K562 (cell line): ENCODE measurements around the gene MUSK. TPM values are rescaled to one million over a fixed set of nuclear protein-coding genes. Genes with fewer than 3 reads are reported as not detected.

Experiments
- ATAC-seq: fragments of 200-7000 bp; cut with Tn5 transposase; 3 replicates; pipeline ENCODE4 v1.9.1; 2020; ENCODE audit warnings: moderate library complexity
- BruUV-seq: library from RNA; stranded (reverse); fragments of 400-500 nt; replicated peaks from 2 replicates; lab custom pipeline; 2021; lab: Mats Ljungman, UMichigan
- CTCF ChIA-PET: fragments of 300-600 bp; formaldehyde crosslinking; extraction: SDS; loops from one replicate; lab custom pipeline; 2021; ENCODE audit warnings: low intra/inter-chr PET ratio; lab: Yijun Ruan, JAX
- POLR2A ChIA-PET: fragments of 300-600, 350-650 bp; sonication (Branson Sonifier 250); formaldehyde crosslinking; extraction: SDS; loops from one replicate; lab custom pipeline; 2021; ENCODE audit warnings: antibody characterized with exemption, inconsistent platforms; lab: Yijun Ruan, JAX
- DNase-seq, 4 experiments: peaks; one replicate each; pipeline versions ENCODE4 v3.0.0 to v3.0.0-alpha.2; 2011 to 2018; ENCODE audit warnings: low spot score in 3 of 4, mixed read lengths in 3 of 4; ENCODE audit errors: extremely low read depth in 1 of 4
- FAIRE-seq: peaks from 2 replicates; lab custom pipeline; 2011; peaks lifted over from hg19 to GRCh38; lab: Jason Lieb, UNC
- H2AFZ ChIP-seq: 2 replicates; pipeline ENCODE4 v1.6.0; 2011; ENCODE audit warnings: low read depth, low read length, control low read depth, inconsistent platforms
- H3K27ac ChIP-seq: fragments of 200-600 bp; 3 replicates; pipeline ENCODE4 v1.8.0; 2011; ENCODE audit warnings: low read depth, mild to moderate bottlenecking, control low read depth, inconsistent platforms, low read length, moderate library complexity, mixed read lengths; ENCODE audit errors: extremely low read depth
- H3K27me3 ChIP-seq, 2 experiments: fragments of 300-600 bp in 1 of 2; 2 replicates in 1 of 2; 3 replicates in 1 of 2; pipeline versions ENCODE4 v1.6.0 to v1.8.0; 2011; ENCODE audit warnings: inconsistent platforms in 2 of 2, low read length in 2 of 2, mild to moderate bottlenecking in 1 of 2, mixed read lengths in 1 of 2, moderate library complexity in 1 of 2; ENCODE audit not compliant: control insufficient read depth in 2 of 2, insufficient read depth in 2 of 2
- H3K36me3 ChIP-seq: fragments of 300-600 bp; 3 replicates; pipeline ENCODE4 v1.8.0; 2011; ENCODE audit warnings: mild to moderate bottlenecking, low read length, inconsistent platforms; ENCODE audit not compliant: control insufficient read depth, insufficient read depth
- H3K4me1 ChIP-seq, 2 experiments: fragments of 200-600 bp in 1 of 2; replicated peaks in 1 of 2; 2 replicates in 1 of 2; 3 replicates in 1 of 2; pipeline versions ENCODE4 v1.5.1 to v1.8.0; 2011; ENCODE audit warnings: inconsistent platforms in 2 of 2, low read length in 2 of 2, mild to moderate bottlenecking in 1 of 2, mixed read lengths in 1 of 2, moderate library complexity in 1 of 2; ENCODE audit not compliant: control insufficient read depth in 2 of 2, insufficient read depth in 2 of 2
- H3K4me2 ChIP-seq: 2 replicates; pipeline ENCODE4 v1.6.1; 2011; ENCODE audit warnings: low read length, control low read depth, inconsistent platforms, mixed read lengths; ENCODE audit not compliant: insufficient read depth
- H3K4me3 ChIP-seq: fragments of 200-600 bp; sonication (generic), shearing (Covaris generic); 2 replicates; pipeline ENCODE4 v1.5.1; 2016; ENCODE audit warnings: control low read depth, inconsistent platforms
- H3K79me2 ChIP-seq: fragments of 200-600 bp; 3 replicates; pipeline ENCODE4 v1.8.0; 2011; ENCODE audit warnings: low read length, inconsistent platforms; ENCODE audit not compliant: control insufficient read depth, insufficient read depth
- H3K9ac ChIP-seq, 2 experiments: 2 replicates each; pipeline versions ENCODE4 v1.6.0 to v1.6.1; 2011; ENCODE audit warnings: low read depth in 2 of 2, low read length in 2 of 2, control low read depth in 1 of 2, inconsistent platforms in 1 of 2, mild to moderate bottlenecking in 1 of 2, mixed read lengths in 1 of 2; ENCODE audit not compliant: insufficient read depth in 1 of 2
- H3K9me1 ChIP-seq: one replicate; pipeline ENCODE4 v1.6.0; 2011; ENCODE audit warnings: inconsistent platforms, mild to moderate bottlenecking, low read length, moderate library complexity; ENCODE audit not compliant: control insufficient read depth, insufficient read depth
- H3K9me3 ChIP-seq: replicated peaks from 2 replicates; pipeline ENCODE4 v1.5.1; 2011; ENCODE audit warnings: low read depth, low read length, inconsistent platforms; ENCODE audit not compliant: control insufficient read depth, insufficient read depth
- H4K20me1 ChIP-seq: replicated peaks from 2 replicates; pipeline ENCODE4 v1.6.1; 2011; ENCODE audit warnings: low read length, inconsistent platforms, mixed read lengths; ENCODE audit not compliant: control insufficient read depth, insufficient read depth
- CTBP1 ChIP-seq: fragments of 450-650 bp; IDR thresholded peaks from 2 replicates; pipeline ENCODE4 v1.6.1; 2016; ENCODE audit warnings: borderline replicate concordance
- ELK1 ChIP-seq: sonication (generic); formaldehyde crosslinking; IDR thresholded peaks from 2 replicates; pipeline ENCODE4 v1.8.1; 2022; ENCODE audit warnings: missing genetic modification reagents
- HDAC6 ChIP-seq: IDR thresholded peaks from 2 replicates; pipeline ENCODE4 v1.6.1; 2012; ENCODE audit warnings: low read depth, mild to moderate bottlenecking, control low read depth, inconsistent platforms, low read length, moderate library complexity
- IFI16 ChIP-seq: fragments of 250-450 bp; sonication (Bioruptor Pico); IDR thresholded peaks from 2 replicates; pipeline ENCODE4 v2.1.2; 2022; ENCODE audit warnings: mild to moderate bottlenecking, inconsistent platforms
- JUN ChIP-seq, 2 experiments: sonication (generic) in 1 of 2; formaldehyde crosslinking in 1 of 2; IDR thresholded peaks; 2 replicates each; pipeline versions ENCODE4 v1.6.1 to v1.8.0; 2012 to 2022; ENCODE audit warnings: borderline replicate concordance in 2 of 2, mild to moderate bottlenecking in 2 of 2, improper control_type of control experiment in 1 of 2, low read depth in 1 of 2, low read length in 1 of 2, missing genetic modification reagents in 1 of 2
- MTA1 ChIP-seq: fragments of 450-650 bp; IDR thresholded peaks from 2 replicates; pipeline ENCODE4 v1.6.1; 2017; ENCODE audit warnings: borderline replicate concordance
- MYC ChIP-seq, 2 experiments: fragments of 250-450 bp in 1 of 2; sonication (Bioruptor Pico) in 1 of 2; IDR thresholded peaks; 2 replicates each; pipeline versions ENCODE4 v1.5.1 to v1.6.1; 2012 to 2021; ENCODE audit warnings: low read depth in 2 of 2, borderline replicate concordance in 1 of 2, improper control_type of control experiment in 1 of 2, low read length in 1 of 2, mild to moderate bottlenecking in 1 of 2, moderate library complexity in 1 of 2
- POLR2G ChIP-seq: fragments of 200-400 bp; formaldehyde crosslinking; IDR thresholded peaks from 2 replicates; pipeline ENCODE4 v1.6.1; 2017; ENCODE audit warnings: low read depth, mild to moderate bottlenecking, antibody characterized with exemption, low read length, moderate library complexity
- RCOR1 ChIP-seq, 2 experiments: IDR thresholded peaks; 2 replicates each; pipeline ENCODE4 v1.6.1; 2012; ENCODE audit warnings: low read depth in 2 of 2, low read length in 2 of 2, borderline replicate concordance in 1 of 2, improper control_type of control experiment in 1 of 2
- SMARCA5 ChIP-seq: fragments of 450-650 bp; IDR thresholded peaks from 2 replicates; pipeline ENCODE4 v1.6.1; 2016
- XRCC4 ChIP-seq: IDR thresholded peaks from one replicate; pipeline ENCODE4 v1.6.1; 2011; ENCODE audit not compliant: insufficient read depth, insufficient read length; ENCODE audit errors: extremely low read depth
- ZEB2 ChIP-seq: fragments of 450-650 bp; IDR thresholded peaks from 2 replicates; pipeline ENCODE4 v1.6.1; 2016
- ZNF174 ChIP-seq: fragments of 250-450 bp; sonication (Bioruptor Pico); IDR thresholded peaks from 2 replicates; pipeline ENCODE4 v1.4.0; 2020; ENCODE audit warnings: mild to moderate bottlenecking
- ZNF408 ChIP-seq: fragments of 250-450 bp; sonication (Bioruptor Pico); IDR thresholded peaks from 2 replicates; pipeline ENCODE4 v1.4.0; 2020; ENCODE audit warnings: low read depth, mild to moderate bottlenecking, moderate library complexity
- ZZZ3 ChIP-seq: fragments of 450-650 bp; IDR thresholded peaks from 2 replicates; pipeline ENCODE4 v1.6.1; 2016; ENCODE audit warnings: antibody characterized with exemption, mild to moderate bottlenecking, moderate library complexity
- WGBS: fragments of 100-300 bp; shearing (Covaris generic); methylation state at CpG from one replicate; pipeline ENCODE4 v1.1.6; 2016; ENCODE audit warnings: low coverage, mixed read lengths; ENCODE audit not compliant: insufficient coverage; ENCODE audit errors: missing lambda C conversion rate; 5-methylcytosine and 5-hydroxymethylcytosine counted together
- in situ Hi-C: fragments of 300-500 bp; cut with MboI; formaldehyde crosslinking; loops from 4 replicates; pipeline ENCODE4 v1.15.0; 2018; ENCODE audit warnings: inconsistent platforms, mixed read lengths
- intact Hi-C: fragments of 100-400 bp; cut with micrococcal nuclease; formaldehyde crosslinking; loops from 2 replicates; pipeline ENCODE4 v1.14.2; 2022
- polyA plus RNA-seq, 8 experiments: library from polyadenylated mRNA; depleted of rRNA in 4 of 8; stranded (reverse) in 5 of 8; unstranded in 3 of 8; fragments of >200 nt; fragmentation: Nextera tagmentation in 2 of 8; fragmentation: Illumina TruSeq in 1 of 8; extraction: Ambion mirVana in 2 of 8; extraction: Trizol in 1 of 8; gene quantifications; 2 replicates each; pipeline versions ENCODE4 v1.2.1 to v1.2.3, GENCODE V29; 2011 to 2014; ENCODE audit warnings: inconsistent platforms in 1 of 8, missing spikeins in 1 of 8
- total RNA-seq, 7 experiments: library from RNA; depleted of rRNA in 6 of 7; stranded (reverse); fragments of >200 nt in 6 of 7; fragmentation: Illumina TruSeq in 2 of 7; extraction: Trizol in 2 of 7; gene quantifications; 2 replicates each; pipeline versions ENCODE4 v1.2.1 to v1.2.3, GENCODE V29; 2011 to 2021; ENCODE audit warnings: low replicate concordance in 1 of 7
- TF ChIP-seq, protein P1 (sequence below): sonication (generic); formaldehyde crosslinking; IDR thresholded peaks from 2 replicates; pipeline ENCODE4 v1.8.1; 2022; ENCODE audit warnings: missing genetic modification reagents

The MUSK gene
- total and polyA plus RNA-seq, 9 of the 15 experiments (the other 6 are each of a cell fraction or from before 2014, with no cell fraction given), result not detected

GRCh38 chr9:110832926-110833325 lies 164.3 kb downstream of the MUSK start:
- no peak overlapping the region for H2AFZ ChIP-seq
- no peaks in the 10 kb centered on the region for H3K4me1 ChIP-seq
- no TSS peak for BruUV-seq
- TF ChIP-seq ZEB2, result no peak
- no peak for TF ChIP-seq POLR2G
- no peak for TF ChIP-seq XRCC4
- no peak for TF ChIP-seq MYC (IDR thresholded peaks at IDR 0.05; ENCODE audit: low read depth, low read length)
- no peak for TF ChIP-seq MYC (CRISPR knock-in tag; IDR thresholded peaks at IDR 0.05; ENCODE audit: borderline replicate concordance, low read depth)
- no peak for TF ChIP-seq CTBP1
- TF ChIP-seq ZZZ3, result no peak
- no peak for TF ChIP-seq JUN (IDR thresholded peaks at IDR 0.05; ENCODE audit: borderline replicate concordance, low read depth, low read length)
- no peak for TF ChIP-seq JUN (CRISPR knock-in tag; IDR thresholded peaks at IDR 0.05; ENCODE audit: borderline replicate concordance)
- TF ChIP-seq ELK1 (CRISPR knock-in tag), result no peak
- no peak for TF ChIP-seq MTA1
- TF ChIP-seq, protein P1, sequence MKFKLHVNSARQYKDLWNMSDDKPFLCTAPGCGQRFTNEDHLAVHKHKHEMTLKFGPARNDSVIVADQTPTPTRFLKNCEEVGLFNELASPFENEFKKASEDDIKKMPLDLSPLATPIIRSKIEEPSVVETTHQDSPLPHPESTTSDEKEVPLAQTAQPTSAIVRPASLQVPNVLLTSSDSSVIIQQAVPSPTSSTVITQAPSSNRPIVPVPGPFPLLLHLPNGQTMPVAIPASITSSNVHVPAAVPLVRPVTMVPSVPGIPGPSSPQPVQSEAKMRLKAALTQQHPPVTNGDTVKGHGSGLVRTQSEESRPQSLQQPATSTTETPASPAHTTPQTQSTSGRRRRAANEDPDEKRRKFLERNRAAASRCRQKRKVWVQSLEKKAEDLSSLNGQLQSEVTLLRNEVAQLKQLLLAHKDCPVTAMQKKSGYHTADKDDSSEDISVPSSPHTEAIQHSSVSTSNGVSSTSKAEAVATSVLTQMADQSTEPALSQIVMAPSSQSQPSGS (CRISPR knock-in tag), result no peak
- no peak for TF ChIP-seq IFI16 (CRISPR knock-in tag)
- TF ChIP-seq RCOR1 (IDR thresholded peaks at IDR 0.05; ENCODE audit: borderline replicate concordance in 1 of 2, low read depth in 2 of 2, low read length in 2 of 2), result no peak
- TF ChIP-seq HDAC6, result no peak
- TF ChIP-seq SMARCA5, result no peak
- no peak for TF ChIP-seq ZNF408 (CRISPR knock-in tag)
- no peak for TF ChIP-seq ZNF174 (CRISPR knock-in tag)
- 6% methylated on average over 3 of the region's 3 CpGs for WGBS
- H3K36me3 ChIP-seq, result no peaks in the 10 kb centered on the region
- FAIRE-seq (no peak), DNase-seq (no peak), ATAC-seq (no peak)
- H3K9me1 ChIP-seq, result no peaks in the 10 kb centered on the region
- no peak overlapping the region for H3K9ac ChIP-seq
- H3K27me3 ChIP-seq, result no peaks in the 10 kb centered on the region
- no peak overlapping the region for H3K27ac ChIP-seq
- H3K79me2 ChIP-seq, result no peaks in the 10 kb centered on the region
- H4K20me1 ChIP-seq, result no peaks in the 10 kb centered on the region
- no peak overlapping the region for H3K4me2 ChIP-seq
- in situ Hi-C loops (no loop called here), intact Hi-C loops (no loop called here)
- CTCF ChIA-PET, result no interaction called here
- H3K4me3 ChIP-seq, result no peak overlapping the region
- POLR2A ChIA-PET, result no interaction called here
- H3K9me3 ChIP-seq, result no peaks in the 10 kb centered on the region
